Right hindlimb (tissue), 1 donor: ENCODE data around the gene UNC5B.
A peak's percentile ranks its signal among the peaks of the same experiment; 100 is the strongest.

Experiments used
- DNase-seq: peaks from one replicate; pipeline ENCODE4 v3.0.0-alpha.2; 2018

UNC5B gene

DNA sequence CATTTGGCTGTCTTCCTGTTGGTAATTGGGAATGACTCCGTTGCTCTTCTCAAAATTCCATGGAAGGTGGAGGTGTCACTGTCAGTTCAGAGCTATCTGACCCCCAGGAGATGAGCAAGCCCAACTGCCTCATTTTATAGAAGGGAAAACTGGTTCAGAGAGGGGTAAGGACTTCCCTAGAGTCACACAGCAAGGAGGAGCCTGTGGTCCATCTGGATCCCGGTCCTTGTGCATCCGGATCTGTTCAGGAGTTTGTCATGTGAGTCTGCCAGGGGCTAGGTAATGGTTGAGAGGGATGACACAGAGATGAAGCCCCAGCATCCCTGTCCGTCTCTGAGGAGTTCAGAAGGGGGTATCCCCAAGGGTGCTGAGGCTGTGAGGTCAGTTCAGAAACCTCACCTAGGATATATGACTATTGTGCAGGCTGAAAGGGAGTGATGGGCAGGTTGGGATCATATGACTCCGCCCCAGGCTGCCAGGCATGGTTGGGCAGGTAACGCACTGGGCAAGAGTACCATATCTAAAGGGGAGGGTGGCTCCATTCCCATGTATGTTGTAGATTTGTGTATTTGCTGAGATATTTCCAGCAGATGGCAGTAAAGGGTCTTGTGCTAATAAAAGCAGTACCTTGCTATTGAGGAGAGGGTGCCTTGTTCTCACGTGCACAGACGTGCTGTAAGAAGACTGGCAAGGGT lies 90.7 kb downstream of the UNC5B start:
- no peak for DNase-seq

- no peak for DNase-seq
Measured at GRCh38 chr10:71303569-71303907, 91.2 kb downstream of the UNC5B start.

DNA sequence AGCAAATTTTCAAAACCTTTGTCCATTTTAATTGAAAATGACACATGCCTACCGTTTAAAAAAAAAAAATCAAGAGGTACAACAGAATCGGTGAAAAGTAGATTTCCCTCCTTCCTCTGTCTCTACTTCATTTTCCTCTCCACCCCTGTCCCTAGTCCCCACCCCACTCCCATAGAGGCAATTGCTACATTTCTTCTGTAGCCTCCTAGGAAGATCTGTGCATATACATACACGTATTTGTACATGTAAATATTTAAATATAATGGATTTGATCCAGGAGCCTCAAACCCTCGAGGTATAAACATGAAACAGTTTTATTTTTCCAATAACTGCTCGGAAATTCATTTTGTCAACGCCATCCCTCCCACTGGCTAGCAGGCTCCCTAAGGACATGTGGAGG lies 92.5 kb downstream of the UNC5B start:
- no peak for DNase-seq

DNA sequence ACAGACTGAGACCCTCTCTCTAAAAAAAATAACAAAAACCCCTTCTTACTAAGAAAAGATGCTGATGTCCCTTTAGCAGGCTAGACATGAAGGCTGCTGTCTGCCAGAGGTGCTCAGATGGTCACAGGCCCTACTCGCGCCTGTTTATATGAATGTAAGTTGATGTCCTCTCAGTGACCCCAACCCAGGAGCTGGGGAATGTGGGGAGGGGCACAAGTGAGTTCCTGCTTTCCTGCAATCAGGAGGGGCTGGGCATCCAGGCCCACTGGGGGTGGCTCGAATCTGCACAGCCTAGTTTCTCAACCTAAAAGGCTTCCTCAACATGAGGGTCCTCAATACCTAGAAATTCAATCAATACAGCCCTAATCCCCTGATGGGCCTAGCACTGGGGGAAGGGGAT lies 94.6 kb downstream of the UNC5B start:
- DNase-seq = no peak

- no peak for DNase-seq
Measured at GRCh38 chr10:71307469-71308085, 95.2 kb downstream of the UNC5B start.

DNA sequence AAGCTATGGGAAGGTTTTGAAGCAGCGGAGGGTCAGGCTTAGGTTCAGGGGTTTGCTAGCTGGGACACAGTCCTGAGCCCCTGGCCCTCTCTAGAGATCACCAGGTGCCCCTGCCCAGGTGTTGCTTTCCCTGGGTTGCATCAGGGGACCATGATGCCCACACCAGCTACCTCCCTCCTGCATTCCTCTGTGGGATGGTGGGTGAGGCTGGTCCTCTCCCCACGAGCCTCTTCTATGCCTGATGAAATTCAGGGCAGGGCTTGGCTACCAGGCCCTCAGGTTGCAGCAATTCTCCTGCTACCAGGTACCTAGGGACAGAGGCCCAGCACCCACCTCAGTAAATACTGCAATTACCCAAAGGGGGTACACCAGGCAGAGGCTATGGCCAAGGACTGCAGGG lies 95.9 kb downstream of the UNC5B start:
- DNase-seq = no peak

- DNase-seq = no peak
Measured at GRCh38 chr10:71308985-71309384, 96.6 kb downstream of the UNC5B start.

- DNase-seq = no peak
Measured at GRCh38 chr10:71309919-71310318, 97.5 kb downstream of the UNC5B start.

DNA sequence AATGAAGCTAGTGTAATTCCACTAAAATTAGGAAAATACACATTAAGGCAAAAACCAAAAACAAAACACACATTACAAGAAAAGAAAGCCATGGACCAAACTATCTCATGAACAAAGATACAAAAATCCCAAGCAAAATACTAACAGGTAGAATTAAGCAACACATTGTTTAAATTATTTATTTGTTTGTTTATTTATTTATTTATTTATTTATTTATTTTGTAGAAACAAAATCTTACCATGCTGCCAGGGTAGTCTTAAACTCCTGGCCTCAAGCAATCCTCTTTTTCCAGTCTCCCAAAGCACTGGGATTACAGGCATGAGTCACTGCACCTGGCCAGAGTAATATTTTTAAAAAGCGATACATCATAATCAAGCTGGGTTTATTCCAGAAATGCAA lies 99.8 kb downstream of the UNC5B start:
- no peak for DNase-seq

- peak; percentile 86 for DNase-seq
Measured at GRCh38 chr10:71312811-71313789, 100.7 kb downstream of the UNC5B start.

DNA sequence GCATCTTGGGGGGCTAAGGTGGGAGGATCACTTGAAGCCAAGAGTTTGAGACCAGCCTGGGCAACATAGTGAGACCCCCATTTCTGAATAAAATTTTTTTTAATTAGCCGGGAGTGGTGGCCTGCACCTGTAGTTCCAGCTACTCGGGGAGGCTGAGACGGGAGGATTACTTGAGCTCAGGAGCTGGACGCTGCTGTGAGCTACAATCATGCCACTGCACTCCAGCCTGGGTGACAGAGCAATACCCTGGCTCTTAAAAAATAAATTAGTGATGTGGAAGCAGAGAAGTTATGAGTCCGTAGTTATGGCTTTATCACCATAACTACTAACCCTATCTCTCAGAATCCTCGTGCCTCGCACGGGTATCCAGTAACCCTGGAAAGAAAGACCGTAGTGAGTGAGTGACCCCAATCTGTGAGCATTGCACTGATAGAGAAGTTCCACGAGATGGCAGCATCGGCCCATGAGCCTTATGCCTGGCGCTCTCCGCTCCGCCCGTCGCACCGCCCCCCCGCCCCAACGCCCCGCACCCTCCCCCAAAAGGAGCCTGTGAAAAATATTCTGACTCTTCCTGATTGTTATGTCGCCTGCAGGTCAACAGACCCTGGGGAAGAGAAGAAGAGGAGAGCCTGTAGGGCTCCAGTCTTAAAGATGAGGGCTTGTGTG lies 101.8 kb downstream of the UNC5B start:
- DNase-seq = peak; percentile 64

GRCh38 chr10:71314694-71315225 lies 102.4 kb downstream of the UNC5B start:
- no peak for DNase-seq

- no peak for DNase-seq
Measured at GRCh38 chr10:71316056-71316785, 103.9 kb downstream of the UNC5B start.

DNA sequence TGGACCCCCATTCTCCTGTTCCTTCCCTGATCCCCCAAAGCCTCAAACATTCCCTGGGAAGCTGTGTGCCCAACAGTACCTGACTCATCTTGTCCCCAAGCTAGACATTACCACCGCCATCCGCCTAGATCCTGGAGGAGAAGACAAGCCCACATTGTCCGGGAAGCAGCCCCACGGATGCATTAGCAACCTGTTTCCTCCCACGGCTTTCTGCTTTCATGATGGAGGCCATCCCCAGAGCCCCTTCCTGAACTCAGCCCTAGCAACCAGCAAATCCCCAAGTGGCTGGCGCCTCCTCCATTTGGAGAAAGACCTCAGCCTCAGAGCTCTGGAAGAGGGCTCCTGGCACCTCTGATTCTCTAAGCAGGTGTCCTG lies 104.4 kb downstream of the UNC5B start:
- no peak for DNase-seq

DNA sequence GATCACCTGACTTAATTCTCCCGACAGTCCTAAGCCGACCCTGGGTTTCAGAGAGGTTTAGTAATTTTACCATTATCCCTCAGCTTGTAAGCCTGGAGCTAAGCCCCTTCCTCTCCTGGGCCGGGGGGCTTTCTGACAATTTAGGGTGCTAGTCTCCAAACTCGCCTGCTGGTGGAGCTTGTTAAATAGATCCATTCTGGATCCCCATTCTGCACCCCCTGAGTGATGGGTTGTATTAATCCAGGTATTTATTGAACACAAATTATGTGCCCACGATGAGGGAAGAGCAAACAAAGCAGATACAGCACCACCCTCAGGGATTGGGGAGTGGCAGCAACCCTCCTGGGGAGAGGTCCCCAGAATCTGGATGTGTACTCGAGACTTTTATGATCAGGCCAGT lies 105.4 kb downstream of the UNC5B start:
- no peak for DNase-seq

DNA sequence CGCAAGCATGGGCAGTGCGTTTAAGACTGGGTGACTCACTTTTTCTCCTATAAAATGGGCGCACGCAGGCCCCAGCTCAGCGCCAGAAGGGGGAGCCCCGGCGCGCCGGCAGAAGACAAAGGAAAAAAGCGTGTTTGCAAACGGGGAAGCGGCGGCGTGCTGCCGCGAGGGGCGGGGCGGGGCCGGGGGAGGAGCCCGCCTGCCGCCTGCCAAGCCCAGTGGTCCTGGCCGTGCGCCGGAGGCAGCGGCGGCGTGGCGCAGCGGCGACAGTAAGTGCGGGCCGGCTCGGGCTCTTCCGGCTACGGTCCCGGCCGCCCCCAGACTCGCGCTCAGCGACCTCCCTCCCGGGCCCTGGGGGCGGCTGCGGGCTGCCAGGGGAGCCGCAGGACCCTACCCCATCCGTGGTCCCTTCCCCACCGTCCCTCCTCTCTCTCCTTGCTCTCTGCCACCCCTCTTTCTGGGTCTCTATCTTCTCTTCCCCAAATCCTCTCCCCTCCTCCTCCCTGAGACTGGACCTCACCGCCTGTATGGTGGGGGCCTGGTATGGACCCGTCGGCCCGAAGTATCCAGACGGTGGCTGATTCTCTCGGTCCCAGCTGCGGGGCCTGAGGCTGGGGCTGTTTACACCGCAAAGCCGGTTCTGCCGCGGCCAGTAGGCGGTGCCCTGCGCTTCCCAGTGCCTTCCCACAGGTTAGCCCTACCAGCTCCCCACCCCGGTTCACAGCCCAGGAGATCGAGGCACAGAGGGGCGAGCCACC lies 106.9 kb downstream of the UNC5B start, which contains the start of gene SLC29A3:
TSS of gene SLC29A3 (plus strand) at position 218 of the 758 bp plus-strand sequence. CDS start at position 269, 51 bp downstream.
- peak; percentile 89 for DNase-seq

DNA sequence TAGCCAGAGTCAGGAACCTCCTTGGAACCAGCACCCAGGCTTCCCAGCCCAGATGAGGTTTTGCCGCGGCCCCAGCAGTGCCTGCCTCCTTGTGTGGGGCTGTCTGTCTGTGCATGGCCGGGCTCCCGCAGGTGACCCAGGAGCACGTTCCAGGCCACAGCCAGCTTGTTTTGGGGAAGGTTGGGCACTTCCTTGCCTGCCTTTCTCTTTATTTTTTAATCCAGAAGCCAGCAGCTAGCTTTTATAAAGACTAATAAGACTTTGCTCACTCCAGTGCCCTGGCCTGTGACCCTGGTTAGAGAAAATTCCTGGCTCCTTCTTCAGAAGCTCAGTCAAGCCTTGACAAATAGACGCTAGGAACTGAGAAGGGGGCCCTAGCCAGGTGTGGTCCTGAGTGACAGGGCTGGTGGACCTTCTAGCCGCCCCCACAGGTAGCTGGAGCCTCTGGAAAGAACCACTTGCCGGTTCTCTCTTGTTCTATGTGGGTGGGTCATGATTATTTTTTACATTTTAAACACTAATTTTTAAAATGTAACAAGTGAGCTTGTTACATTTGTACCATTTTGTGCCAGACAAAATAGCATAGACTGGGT lies 107.5 kb downstream of the UNC5B start:
- DNase-seq = no peak

DNA sequence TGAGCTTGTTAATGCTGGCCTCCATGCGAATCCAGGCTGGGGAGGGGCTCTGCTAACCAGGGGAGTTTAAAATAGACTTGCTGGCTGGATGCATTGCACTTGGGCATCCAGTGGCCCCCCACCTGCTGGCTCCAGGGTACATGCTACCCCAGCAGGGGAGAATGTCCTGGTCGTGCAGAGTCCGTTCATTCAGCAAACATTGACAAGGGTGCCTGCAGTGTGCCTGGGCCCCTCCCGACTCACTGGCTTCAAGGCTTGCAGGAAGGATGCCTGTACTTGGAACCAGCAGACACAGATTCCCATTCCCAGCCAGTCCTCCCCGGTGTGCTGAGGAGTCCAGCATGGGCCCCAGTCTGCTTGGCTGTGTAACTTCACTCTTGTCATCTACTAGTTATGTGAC lies 108.2 kb downstream of the UNC5B start:
- DNase-seq = no peak

DNA sequence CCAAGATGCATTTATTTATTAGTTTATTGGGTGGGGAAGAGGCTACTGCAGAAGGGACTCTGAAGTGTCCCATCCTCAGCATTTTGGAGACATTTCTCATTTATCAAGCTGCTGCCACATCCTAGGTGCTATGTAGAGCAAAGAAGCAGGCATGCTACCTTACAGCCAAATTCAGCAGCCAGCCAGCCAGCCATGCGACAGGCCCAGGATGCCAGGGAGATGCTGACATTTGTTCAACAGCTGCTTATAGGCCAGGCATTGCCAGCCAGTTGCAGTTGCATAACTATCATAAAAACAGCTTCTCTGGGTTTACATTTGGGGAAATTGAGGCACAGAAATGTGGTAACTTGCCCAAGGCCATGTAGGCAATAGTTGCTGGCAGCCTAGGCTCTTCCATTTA lies 109.0 kb downstream of the UNC5B start:
- DNase-seq = no peak

- no peak for DNase-seq
Measured at GRCh38 chr10:71323407-71323806, 111.0 kb downstream of the UNC5B start.

GRCh38 chr10:71324743-71325142 lies 112.4 kb downstream of the UNC5B start:
- DNase-seq = no peak
